ENCODE results near the gene SIAH3. TPM values are rescaled to one million over a fixed set of nuclear protein-coding genes. Genes with fewer than 3 reads are reported as not detected.

SIAH3 gene
- total RNA-seq, 4 donors from 2014 or later: under 0.01 to 0.12 TPM; not detected in 2

GRCh38 chr13:45865414-45865813, 13.9 kb upstream of the SIAH3 start:
- DNase-seq (ENCODE audit: low spot score) (no peak), ATAC-seq (ENCODE audit: low FRiP score) (no peak)
- TF ChIP-seq CTCF (IDR thresholded peaks at IDR 0.05): no peak

GRCh38 chr13:45863709-45864590, 12.4 kb upstream of the SIAH3 start:
- no peak for TF ChIP-seq CTCF (IDR thresholded peaks at IDR 0.05)
- DNase-seq (ENCODE audit: low spot score) (no peak), ATAC-seq (ENCODE audit: low FRiP score) (no peak)

GRCh38 chr13:45861322-45861721, 9.8 kb upstream of the SIAH3 start:
- ATAC-seq (ENCODE audit: low FRiP score) (no peak), DNase-seq (ENCODE audit: low spot score) (no peak)
- TF ChIP-seq CTCF (IDR thresholded peaks at IDR 0.05): no peak

GRCh38 chr13:45860240-45860639, 8.7 kb upstream of the SIAH3 start:
- DNase-seq (ENCODE audit: low spot score) (no peak), ATAC-seq (ENCODE audit: low FRiP score) (no peak)
- no peak for TF ChIP-seq CTCF (IDR thresholded peaks at IDR 0.05)

GRCh38 chr13:45859705-45860104, 8.2 kb upstream of the SIAH3 start:
- no peak for DNase-seq (ENCODE audit: low spot score)
- TF ChIP-seq CTCF (IDR thresholded peaks at IDR 0.05): no peak
- no peak for ATAC-seq (ENCODE audit: low FRiP score)

GRCh38 chr13:45852494-45852893, 941 bp upstream of the SIAH3 start:
- ATAC-seq (ENCODE audit: low FRiP score): no peak
- no peak for DNase-seq (ENCODE audit: low spot score)
- TF ChIP-seq CTCF (IDR thresholded peaks at IDR 0.05): no peak

GRCh38 chr13:45851956-45852355, 403 bp upstream of the SIAH3 start:
- ATAC-seq (ENCODE audit: low FRiP score): peak; percentile 29
- TF ChIP-seq CTCF (IDR thresholded peaks at IDR 0.05): no peak
- no peak for DNase-seq (ENCODE audit: low spot score)

Measured in omental fat pad (tissue), 4 donors.